HG03064 (cell line): ENCODE data around the gene COG5.
"Not testable (repeated sequence)": the region's sequence is repeated elsewhere in the genome, so short reads cannot be mapped to it uniquely, and the experiment has no call there.

ENCODE experiments used
- ATAC-seq: cut with Tn5 transposase; IDR thresholded peaks from one replicate; pipeline ENCODE4 v1.9.1; 2021; ENCODE audit warnings: low read depth; ENCODE audit not compliant: unreplicated experiment

The COG5 gene

DNA sequence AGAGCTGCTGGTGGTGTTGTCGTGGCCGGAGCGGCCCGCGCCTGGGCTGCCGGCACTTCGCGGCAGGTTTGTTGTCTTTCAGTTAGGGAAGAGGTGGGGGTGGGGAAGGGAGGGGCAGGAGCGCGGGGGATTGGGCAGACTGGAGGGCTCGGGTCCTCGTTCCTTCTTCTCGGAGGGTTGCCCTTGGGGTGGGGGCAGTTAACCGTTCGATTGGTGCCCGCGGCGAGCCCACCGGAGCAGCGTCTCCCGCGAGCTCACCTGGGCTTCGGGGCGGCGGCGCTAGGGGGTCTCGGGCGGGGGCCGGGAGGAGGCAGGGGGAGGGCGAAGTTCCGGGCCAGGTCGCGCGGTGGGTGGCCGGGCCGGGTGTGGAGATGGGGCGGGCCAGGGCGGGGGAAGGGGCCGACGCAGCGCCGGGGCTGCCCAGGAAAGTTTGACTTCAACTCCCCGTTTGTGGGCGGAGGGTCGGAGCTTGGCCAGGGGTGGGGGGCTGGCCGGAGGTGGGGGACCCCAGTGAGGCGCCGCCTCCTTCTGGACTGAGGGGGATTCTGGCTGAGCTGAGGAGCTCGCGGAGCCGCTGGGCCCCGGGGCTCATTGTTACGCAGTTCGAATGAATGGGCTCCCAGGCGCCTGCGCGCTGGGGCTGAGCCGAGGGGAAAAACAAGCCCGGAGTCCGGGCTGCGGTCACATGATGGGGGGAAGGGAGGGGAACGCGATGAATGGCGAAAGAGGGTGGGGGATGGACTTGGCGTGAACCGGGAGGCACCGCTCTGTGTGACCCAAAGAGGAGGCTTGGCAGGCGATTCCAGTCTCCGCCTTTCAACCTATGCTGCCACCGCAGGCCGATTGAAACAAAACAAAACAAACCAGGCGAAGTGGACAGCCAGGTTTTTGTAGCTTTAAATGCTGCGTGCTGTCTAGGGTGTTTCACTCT lies 394.3 kb downstream of the COG5 start:
- peak; percentile 17 for ATAC-seq

DNA sequence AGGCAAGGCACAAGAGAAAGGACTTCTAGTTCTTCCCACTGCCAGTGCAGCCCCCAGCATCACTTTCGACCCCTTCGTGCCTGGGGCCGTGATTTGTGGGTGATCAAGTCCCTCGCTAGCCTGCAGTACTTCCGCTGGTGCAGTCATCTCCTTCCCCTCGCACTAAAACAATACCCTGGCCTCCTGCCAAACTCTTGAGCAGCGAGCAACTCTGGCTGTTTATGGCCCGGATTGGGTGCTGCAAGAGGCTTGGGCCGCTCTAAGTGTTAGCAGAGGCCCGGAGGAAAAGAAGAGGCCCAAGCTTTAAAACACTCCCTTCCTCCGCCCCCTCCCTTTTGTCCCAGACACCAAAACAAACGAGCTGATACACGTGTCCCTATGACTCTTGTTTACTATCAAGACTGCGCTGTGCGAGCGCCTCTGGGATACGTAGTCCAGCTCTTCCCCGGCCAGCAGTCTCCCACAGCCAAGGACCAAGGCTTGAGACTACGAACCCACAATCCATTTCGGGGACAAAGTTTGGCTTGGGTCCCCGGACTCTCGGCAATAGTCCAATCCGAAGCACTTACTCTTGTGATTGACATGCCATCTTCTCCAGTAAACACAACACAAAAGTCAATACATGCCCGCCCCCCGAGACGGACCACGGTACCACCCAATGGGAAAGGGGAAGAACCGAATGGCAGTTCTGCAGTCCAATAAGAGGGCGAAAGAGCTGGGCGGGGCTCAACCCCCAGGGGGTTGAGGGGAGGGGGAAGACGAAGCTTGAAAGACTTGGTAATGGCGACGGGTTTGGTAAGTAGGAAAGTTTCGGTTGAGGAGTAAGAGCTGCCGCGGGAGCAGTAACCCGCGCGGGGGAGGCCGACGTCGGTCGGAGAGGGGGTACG lies 395.2 kb downstream of the COG5 start, which contains the start of gene HBP1:
HBP1 (plus strand) TSS at position 771 of the 887 bp plus-strand sequence. CDS start 10,891 bp downstream, outside the sequence.
- peak; percentile 91 for ATAC-seq

GRCh38 chr7:107167483-107168232 lies 396.1 kb downstream of the COG5 start:
- no peak for ATAC-seq

GRCh38 chr7:107166736-107167426 lies 396.8 kb downstream of the COG5 start:
- no peak for ATAC-seq

DNA sequence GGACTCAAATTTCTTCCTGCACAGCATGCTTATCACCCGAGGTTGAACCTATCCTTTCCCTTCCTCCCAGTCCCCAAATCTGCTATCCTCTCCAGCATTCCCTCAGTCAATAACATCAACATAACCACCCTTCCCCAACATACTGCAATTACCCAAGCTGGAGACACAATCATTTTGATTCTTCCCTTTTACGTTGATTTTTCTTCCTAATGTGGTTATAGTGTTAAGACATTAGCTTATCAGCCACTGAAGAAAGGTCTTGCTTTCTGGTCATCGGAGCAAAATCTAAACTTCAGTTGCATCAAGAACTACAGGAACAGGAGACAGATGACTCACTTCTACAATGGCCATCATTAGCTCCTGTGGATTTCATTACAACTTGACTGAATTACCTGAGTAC lies 398.4 kb downstream of the COG5 start:
- no peak for ATAC-seq

- ATAC-seq: no peak
These were observed 399.6 kb downstream of the COG5 start for GRCh38 chr7:107164092-107164491.

DNA sequence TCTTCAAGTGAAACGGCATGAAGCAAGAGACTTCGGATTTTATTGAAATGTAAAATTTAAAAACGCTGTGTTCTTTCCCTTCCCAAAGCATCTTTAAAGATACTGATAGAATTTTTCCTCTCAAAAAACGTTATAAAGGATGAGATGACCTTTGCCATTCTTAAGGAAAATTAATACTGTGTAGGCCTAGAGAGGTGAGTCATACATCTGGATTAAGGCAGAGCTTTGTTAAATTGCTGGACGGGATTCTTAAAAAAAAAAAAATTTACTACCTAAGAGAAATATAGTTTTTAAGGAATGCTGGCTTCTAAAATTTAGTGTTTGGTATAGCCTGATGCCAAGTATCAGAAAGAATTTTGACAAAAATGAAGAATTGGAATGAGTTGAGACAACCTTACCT lies 401.2 kb downstream of the COG5 start:
- no peak for ATAC-seq

GRCh38 chr7:107161415-107161814 lies 402.3 kb downstream of the COG5 start:
- ATAC-seq: no peak

DNA sequence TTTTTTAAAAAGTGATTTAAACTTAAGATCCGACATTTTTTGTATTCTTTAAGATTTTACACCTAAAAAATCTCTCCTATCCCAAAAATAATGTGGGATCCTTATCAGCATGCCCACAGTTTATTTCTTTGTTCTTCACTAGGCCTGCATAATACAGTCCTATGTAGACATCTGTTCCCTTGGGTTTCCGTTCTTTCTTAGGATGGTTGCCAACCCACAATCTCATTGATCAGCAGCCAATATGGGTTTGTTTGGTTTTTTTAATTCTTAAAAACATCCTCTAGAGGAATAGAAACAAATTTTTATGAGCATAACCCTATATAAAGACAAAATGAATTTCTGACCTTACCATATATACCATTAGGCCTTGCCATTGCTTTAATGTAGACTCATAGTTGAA lies 403.3 kb downstream of the COG5 start:
- ATAC-seq: no peak

GRCh38 chr7:107158028-107158427 lies 405.7 kb downstream of the COG5 start:
- no peak for ATAC-seq

DNA sequence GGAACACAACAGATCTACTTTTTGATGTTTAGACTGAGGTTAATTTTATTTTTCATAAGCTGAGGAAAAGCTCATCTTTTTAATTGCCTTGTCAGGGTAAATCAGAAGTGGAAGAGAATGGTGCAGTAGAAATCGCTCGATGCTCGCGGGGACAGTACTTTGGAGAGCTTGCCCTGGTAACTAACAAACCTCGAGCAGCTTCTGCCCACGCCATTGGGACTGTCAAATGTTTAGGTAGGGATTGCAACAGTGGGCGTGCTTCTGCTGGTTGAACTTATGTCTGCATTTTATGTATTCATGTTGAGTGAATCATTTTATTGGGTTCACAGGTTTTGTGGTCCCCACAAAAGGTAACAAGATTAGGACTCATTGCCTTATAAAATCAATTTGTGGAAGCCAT lies 406.6 kb downstream of the COG5 start:
- ATAC-seq: no peak

- not testable (repeated sequence) for ATAC-seq
These were observed 408.0 kb downstream of the COG5 start for GRCh38 chr7:107155726-107156125.

GRCh38 chr7:107154826-107155225 lies 408.9 kb downstream of the COG5 start:
- ATAC-seq: no peak

DNA sequence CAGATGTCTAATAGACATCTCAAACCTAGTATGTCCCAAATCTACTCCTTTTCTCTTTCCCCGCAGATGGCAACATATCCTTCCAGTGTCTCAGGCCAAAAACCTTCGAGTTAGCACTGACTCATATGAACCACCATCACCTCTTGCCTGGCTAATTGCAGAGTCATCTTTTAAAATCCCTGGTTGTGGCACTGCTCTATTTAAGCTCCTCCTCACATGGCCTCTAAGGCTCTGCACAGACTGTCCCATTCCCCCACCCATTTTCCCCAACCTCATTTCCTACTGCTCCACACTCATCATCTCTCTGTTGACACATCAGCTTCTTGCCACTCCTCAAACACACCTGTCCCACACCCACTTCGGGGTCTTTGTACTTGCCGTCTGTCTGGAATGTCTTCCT lies 411.7 kb downstream of the COG5 start:
- ATAC-seq: no peak
